HG03045 (cell line): ENCODE measurements around the gene RGS10.
"Not testable (repeated sequence)": the region's sequence is repeated elsewhere in the genome, so short reads cannot be mapped to it uniquely, and the experiment has no call there.

ENCODE experiments used
- ATAC-seq: cut with Tn5 transposase; IDR thresholded peaks from one replicate; pipeline ENCODE4 v1.9.1; 2021; ENCODE audit warnings: mild to moderate bottlenecking, moderate library complexity; ENCODE audit not compliant: unreplicated experiment

The RGS10 gene

DNA sequence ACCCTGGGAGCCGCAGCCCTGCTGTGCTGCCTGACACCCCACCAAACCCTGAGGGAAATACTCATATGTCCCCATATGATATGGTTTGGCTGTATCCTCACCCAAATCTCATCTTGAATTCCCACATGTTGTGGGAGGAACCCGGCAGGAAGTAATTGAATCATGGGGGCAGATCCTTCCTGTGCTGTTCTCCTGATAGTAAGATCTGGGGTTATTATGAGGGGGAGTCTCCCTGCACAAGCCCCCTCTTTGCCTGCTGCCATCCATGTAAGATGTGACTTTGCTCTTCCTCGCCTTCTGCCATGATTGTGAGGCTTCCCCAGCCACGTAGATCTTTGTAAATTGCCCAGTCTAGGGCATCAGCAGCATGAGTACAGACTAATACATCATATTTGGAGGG, 68.7 kb downstream of the RGS10 start:
- ATAC-seq, result no peak

DNA sequence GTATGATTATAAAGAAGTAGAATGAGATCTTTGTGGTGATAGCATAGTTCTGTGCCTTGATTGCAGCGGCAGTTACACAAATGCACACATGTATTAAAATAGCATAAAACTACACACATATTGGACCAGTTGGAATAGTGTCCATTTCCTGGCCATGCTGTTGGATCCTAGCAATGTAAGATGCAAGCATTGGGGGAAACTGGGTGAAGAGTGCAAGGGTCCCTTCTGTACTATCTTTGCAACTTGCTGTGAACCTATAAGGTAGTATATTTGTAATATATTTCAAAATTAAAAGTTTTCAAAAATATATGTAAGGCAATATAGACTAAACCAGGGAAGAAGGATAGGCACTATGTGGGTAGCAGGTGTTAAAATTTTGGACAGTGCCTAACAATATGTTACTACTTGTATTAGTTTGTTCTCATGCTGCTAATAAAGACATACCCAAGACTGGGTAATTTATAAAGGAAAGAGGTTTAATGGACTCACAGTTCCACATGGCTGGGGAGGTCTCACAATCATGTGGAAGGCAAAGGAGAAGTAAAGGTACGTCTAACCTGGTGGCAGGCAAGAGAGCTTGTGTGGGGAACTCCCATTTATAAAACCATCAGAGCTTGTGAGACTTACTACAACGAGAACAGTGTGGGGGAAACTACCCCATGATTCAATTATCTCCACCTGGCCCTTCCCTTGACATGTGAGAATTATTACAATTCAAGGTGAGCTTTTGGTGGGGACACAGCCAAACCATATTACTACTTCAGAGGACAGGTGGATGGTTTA, 71.4 kb downstream of the RGS10 start:
- no peak for ATAC-seq

DNA sequence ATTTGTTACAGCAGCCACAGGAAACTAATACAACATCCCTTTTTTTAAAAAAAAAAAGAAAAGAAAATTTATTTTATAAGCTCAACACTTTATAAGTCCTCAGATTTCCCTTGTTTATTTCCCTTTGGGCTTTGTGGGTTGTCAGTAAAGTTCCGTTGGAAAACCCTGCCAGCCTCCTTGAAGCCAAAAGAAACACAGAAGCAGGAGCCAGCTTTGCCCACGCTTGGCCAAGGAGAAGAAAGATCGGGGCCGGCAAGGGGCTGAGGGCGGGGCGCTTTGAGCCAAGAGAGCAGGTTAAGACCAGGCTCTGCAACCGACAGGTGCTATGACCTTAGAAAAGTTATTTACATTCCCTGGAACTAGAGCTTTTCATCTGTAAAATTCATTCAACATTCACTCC, 72.7 kb downstream of the RGS10 start:
- ATAC-seq, result no peak

DNA sequence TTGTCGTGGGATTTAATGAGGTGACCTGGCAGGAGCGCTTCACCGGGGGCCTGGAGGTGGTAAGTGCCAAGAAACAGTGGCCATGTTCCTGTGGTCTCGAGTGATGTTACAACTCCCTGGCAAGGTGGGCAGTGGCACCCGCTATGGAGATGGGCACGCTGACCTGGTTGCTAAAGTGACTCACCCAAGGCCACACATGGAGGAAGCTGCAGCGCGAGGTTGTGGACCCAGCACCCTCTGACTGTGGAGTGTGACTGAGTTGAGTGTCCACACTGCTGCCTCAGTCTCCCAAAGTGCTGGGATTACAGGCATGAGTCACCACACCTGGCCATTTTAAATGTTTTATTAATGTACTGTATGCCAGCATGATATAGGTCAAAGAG, 73.2 kb downstream of the RGS10 start:
- ATAC-seq, result no peak

DNA sequence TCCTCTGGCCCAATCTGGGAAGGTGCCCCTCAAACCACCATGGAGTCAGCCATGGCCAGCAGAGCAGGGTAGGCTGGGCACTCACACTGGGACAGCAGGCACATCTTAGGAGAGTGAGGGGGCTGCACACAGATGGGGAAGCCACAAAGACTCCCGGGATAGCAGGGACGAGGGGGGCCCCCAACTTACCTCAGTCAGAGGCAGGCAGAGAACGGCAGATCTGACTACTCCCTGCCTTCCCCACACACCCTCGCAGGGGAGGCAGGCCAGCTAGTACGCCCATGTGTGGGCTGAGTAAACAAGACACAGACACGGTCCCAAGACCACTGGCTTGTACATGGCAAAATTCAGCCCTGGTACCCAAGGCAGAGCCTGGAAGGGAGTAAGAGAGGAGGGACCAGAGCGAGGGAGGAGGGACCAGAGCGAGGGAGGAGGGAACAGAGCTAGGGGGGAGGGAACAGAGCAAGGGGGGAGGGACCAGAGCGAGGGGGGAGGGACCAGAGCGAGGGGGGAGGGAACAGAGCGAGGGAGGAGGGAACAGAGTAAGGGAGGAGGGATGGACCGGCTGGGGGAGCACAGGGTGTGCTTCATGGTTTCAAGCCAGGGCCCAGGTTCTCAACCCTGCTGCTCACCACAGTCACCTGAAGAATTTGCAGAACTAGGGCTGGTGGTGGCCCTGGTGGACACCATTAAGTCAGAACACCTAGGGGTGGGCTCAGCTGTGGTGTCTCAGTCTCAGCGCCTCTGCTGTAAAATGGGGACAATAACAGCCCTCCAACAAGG, 73.8 kb downstream of the RGS10 start:
- no peak for ATAC-seq

GRCh38 chr10:119466655-119467054, 75.9 kb downstream of the RGS10 start:
- ATAC-seq, result no peak

DNA sequence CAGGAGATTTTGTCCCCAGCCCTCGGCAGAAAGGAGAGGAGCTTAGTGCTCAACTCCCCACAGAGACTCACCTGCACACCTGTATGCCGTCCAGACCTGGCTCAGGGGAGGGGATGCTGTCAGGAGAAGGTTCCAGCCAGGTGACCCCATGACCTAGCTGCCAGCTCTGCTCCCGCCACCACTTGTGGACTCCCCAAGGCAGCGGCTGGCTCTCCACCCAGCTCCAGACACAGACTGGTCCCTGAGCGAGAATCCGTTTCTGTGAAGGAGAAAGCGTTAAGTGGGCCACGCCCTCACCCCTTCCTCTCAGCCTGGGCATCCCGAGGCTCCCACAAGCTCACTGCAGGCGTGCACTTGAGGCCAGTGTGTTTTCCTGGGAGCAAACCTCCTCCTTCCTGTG, 76.4 kb downstream of the RGS10 start:
- no peak for ATAC-seq

- ATAC-seq, result no peak
Measured at GRCh38 chr10:119465085-119465484, 77.4 kb downstream of the RGS10 start.

- not testable (repeated sequence) for ATAC-seq
Measured at GRCh38 chr10:119463195-119463594, 79.3 kb downstream of the RGS10 start.

DNA sequence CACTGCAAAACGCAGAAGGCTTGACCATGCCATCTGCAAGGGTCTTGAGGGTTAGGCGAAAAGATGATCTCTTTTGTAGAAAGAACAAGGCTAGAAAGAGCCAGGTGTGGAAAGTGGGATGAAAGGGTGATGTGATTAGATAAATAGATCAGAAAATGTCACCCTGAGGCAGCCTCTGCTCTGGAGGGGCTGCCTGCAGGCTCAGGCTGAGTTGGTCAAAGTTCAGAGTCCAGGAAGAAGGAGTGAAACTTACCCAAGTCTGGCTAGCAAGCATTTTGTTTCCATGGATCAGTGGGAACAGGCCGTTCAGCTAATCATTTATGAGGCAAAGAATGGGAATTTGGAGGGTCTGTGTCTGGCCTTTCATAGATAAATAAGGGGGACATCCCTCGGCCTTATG, 79.7 kb downstream of the RGS10 start:
- ATAC-seq, result no peak

- ATAC-seq, result peak; percentile 45
Measured at GRCh38 chr10:119461923-119462322, 80.6 kb downstream of the RGS10 start.

- ATAC-seq, result no peak
Measured at GRCh38 chr10:119461380-119461779, 81.1 kb downstream of the RGS10 start.

DNA sequence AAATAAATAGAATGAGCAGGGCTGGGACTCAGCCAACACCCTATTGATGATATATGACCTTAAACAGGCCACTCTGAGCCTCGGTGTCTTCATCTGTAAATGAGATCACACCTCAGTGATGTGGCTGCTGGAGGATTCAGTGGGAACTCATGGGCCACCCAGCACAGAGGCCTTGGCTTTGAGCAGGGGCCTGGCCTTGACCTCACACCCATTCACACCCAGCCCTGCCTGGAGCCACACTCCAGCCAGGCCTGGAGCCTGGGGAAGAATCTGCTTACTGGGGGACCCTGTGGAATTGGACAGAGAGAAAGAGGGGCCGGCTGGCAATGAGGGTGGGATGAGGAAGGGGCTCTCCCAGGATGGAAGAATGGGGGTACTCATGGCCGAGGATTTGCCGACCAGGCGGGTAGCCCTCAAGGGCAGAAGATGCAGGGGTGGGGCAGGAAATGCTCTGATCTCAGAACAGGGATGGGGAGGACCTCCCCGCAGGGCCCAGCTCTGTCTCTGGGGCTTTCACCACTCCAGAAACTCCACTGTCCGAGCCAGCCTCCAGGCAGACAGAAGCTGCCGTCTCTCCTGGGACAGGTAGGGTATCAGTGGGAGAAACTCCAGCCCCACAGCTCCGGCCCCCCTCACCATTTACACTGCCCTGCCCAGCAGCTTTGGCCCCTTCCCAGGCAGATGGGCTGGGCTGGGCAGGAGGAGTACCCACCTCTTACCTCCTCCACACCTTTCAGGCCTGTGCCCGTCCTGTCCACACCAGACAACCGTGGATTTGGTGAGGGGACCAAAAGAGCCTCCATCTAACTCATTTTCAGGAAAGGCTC, 81.9 kb downstream of the RGS10 start:
- ATAC-seq, result no peak

- no peak for ATAC-seq
Measured at GRCh38 chr10:119459681-119460340, 82.7 kb downstream of the RGS10 start.

- ATAC-seq, result no peak
Measured at GRCh38 chr10:119457966-119458766, 84.4 kb downstream of the RGS10 start.

- no peak for ATAC-seq
Measured at GRCh38 chr10:119456435-119456810, 86.1 kb downstream of the RGS10 start.

- ATAC-seq, result peak; percentile 48
Measured at GRCh38 chr10:119455609-119456434, 86.7 kb downstream of the RGS10 start.

DNA sequence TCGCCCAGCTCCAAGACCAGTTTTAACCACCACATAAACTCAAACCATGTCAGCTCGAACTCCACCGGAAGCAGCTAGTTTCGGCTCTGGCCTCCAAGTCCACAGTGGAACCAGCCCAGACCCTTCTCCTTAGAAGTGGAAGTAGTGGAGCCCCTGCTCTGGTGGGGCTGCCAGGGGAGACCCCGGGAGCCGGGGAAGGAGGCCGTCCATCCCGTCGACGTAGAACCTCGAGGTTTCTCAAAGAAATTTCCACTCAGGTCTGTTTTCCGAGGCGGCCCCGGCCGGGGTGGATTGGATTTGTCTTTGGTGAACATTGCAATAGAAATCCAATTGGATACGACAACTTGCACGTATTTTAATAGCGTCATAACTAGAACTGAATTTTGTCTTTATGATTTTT, 87.5 kb downstream of the RGS10 start:
- no peak for ATAC-seq

- no peak for ATAC-seq
Measured at GRCh38 chr10:119454316-119454715, 88.2 kb downstream of the RGS10 start.
